Epithelial cell of esophagus (primary cell): ENCODE measurements around the gene APOM.
A peak's percentile ranks its signal among the peaks of the same experiment; 100 is the strongest.

Experiments used
- DNase-seq: peaks from one replicate; pipeline ENCODE4 v3.0.0; 2010; ENCODE audit warnings: low read depth
- H3K4me3 ChIP-seq: 2 replicates; pipeline ENCODE4 v1.5.1; 2011; ENCODE audit warnings: mild to moderate bottlenecking, low read length, control low read depth
- TF ChIP-seq, protein P1 (sequence below): IDR thresholded peaks from 2 replicates; pipeline ENCODE4 v1.5.1; 2011; ENCODE audit warnings: low read depth, mild to moderate bottlenecking, low read length, control low read depth, inconsistent platforms; ENCODE audit not compliant: insufficient read depth; ENCODE audit errors: missing control alignments

APOM gene

DNA sequence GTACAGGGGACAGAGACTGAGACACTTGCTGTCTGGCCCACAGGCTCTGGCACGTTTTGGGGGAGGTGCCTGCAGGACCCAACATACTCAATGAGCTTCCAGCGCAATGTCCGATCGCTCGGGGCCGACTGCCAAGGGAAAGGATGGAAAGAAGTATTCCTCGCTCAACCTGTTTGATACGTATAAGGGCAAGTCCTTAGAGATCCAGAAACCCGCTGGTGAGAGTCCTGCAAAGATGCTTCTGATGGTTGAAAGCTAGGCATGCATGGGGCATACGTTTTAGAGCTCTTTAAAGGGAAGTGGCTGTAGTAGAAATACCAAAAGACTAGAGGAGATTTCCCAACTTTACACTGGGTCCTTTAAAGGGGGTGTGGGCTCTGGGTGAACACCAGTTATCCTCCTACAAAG, 33.0 kb upstream of the APOM start:
- peak; percentile 76 for DNase-seq
- TF ChIP-seq, protein P1, sequence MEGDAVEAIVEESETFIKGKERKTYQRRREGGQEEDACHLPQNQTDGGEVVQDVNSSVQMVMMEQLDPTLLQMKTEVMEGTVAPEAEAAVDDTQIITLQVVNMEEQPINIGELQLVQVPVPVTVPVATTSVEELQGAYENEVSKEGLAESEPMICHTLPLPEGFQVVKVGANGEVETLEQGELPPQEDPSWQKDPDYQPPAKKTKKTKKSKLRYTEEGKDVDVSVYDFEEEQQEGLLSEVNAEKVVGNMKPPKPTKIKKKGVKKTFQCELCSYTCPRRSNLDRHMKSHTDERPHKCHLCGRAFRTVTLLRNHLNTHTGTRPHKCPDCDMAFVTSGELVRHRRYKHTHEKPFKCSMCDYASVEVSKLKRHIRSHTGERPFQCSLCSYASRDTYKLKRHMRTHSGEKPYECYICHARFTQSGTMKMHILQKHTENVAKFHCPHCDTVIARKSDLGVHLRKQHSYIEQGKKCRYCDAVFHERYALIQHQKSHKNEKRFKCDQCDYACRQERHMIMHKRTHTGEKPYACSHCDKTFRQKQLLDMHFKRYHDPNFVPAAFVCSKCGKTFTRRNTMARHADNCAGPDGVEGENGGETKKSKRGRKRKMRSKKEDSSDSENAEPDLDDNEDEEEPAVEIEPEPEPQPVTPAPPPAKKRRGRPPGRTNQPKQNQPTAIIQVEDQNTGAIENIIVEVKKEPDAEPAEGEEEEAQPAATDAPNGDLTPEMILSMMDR, result no peak
- H3K4me3 ChIP-seq, result peak overlapping the region; percentile 82

DNA sequence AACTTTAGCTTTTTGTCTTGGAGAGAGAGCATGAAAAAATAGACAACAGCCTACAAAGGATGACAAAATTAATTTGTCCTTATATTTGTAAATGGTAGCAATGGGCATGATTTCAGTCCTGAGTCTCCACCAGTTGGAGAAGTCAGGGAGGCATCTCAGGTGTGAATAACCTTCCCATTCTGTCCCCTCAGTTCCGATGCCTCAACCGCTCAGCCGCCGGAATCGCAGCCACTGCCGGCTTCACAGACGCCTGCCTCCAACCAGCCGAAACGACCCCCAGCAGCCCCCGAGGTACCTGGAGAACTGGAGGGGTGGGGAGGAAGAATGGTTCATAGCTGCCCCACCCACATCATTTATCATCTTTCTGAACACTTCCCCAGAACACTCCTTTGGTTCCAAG, 31.6 kb upstream of the APOM start:
- DNase-seq, result no peak
- H3K4me3 ChIP-seq, result no peak overlapping the region
- TF ChIP-seq, protein P1, result no peak

DNA sequence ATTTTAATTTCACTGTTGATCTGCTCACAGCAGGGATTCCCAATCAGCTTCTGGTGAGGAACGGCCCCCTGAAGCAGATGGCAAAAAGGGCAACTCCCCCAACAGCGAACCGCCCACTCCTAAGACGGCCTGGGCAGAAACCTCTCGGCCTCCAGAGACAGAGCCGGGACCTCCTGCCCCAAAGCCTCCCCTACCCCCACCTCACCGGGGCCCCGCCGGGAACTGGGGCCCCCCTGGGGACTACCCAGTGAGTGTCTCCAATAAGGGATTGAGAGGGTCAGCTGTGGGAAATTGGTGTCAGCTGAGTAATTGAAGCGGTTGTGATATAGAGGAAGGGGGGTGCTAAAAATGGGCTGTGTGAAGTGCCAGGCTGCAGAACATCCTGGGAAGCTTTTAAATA, 28.7 kb upstream of the APOM start:
- TF ChIP-seq, protein P1, result no peak
- H3K4me3 ChIP-seq, result no peak overlapping the region
- no peak for DNase-seq

DNA sequence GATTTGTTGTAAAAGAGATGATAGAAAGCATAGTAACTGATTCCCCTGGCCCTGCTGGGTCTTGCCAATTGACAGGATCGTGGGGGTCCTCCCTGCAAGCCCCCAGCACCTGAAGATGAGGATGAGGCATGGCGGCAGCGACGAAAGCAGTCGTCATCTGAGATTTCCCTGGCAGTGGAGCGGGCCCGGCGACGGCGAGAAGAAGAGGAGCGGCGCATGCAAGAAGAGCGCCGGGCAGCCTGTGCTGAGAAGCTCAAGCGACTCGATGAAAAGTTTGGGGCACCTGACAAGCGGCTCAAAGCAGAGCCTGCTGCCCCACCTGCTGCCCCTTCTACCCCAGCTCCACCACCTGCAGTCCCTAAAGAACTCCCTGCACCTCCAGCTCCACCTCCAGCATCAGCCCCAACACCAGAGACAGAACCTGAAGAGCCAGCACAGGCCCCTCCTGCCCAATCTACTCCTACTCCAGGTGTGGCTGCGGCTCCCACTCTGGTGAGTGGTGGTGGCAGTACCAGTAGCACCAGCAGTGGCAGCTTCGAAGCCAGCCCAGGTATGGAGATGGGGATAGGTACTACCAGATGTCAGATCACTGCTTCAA, 27.9 kb upstream of the APOM start:
- no peak for DNase-seq
- TF ChIP-seq, protein P1, result no peak
- H3K4me3 ChIP-seq, result no peak overlapping the region

DNA sequence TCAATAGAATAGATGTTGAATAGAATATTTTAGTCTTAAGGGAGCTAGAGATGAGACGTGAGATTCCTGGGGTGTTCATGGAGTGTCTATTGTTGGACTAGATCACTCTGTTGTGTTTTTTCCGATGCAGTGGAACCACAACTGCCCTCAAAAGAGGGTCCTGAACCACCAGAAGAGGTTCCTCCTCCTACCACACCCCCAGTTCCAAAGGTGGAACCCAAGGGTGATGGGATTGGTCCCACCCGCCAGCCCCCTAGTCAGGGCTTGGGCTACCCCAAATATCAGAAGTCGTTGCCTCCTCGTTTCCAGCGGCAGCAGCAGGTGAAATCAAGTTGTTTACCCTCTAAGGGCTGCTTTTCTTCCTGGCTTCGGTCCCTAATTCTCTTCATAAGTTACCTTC, 26.7 kb upstream of the APOM start:
- DNase-seq, result no peak
- TF ChIP-seq, protein P1, result no peak

DNA sequence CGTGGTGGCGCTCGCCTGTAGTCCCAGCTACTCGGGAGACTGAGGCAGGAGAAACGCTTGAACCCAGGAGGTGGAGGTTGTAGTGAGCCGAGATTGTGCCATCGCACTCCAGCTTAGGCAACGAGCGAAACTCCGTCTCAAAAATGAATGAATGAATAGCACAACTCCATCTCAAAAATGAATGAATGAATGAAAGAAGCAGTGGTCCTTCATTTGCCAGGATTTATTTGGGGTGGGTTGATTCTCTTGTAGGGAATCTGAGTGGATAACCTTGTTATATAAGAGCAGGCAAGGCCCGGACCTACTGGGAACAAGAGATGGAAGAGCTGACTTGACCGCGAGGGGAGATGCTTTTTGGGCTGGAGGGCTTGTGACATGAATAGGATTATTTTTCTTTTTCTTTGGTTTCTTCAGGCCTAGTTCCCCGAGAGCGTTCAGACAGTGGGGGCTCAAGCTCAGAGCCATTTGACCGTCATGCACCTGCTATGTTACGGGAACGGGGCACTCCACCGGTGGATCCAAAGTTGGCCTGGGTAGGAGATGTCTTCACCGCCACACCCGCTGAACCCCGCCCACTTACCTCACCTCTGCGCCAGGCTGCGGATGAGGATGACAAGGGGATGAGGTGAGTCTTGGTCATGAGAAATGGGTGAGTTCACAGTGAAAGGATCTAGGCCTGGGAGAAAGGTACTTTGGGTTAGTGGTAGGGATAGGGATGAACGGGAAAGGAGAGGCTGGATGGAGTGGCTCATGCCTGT, 25.3 kb upstream of the APOM start:
- DNase-seq, result peak; percentile 33

More for the DNA sequence above, 26.7 kb upstream of the APOM start:
- H3K4me3 ChIP-seq, result no peak overlapping the region

More for the DNA sequence above, 25.3 kb upstream of the APOM start:
- TF ChIP-seq, protein P1, result no peak
- H3K4me3 ChIP-seq, result no peak overlapping the region
